GM23248 (cell line): ENCODE results near the gene TGM1. TPM values are rescaled to one million over a fixed set of nuclear protein-coding genes. Genes with fewer than 3 reads are reported as not detected.
A peak's percentile ranks its signal among the peaks of the same experiment; 100 is the strongest.

Experiments used
- DNase-seq: peaks from one replicate; pipeline ENCODE4 v3.0.0-alpha.2; 2015
- H2AFZ ChIP-seq: fragments of 200-600 bp; sonication (generic); 2 replicates; pipeline ENCODE4 v1.6.1; 2016; ENCODE audit warnings: antibody characterized with exemption
- H3F3A ChIP-seq: fragments of 200-600 bp; sonication (generic); 2 replicates; pipeline ENCODE4 v1.6.1; 2016; ENCODE audit warnings: mild to moderate bottlenecking, antibody characterized with exemption, mixed run types; ENCODE audit not compliant: insufficient read depth
- H3K27ac ChIP-seq: fragments of 200-600 bp; sonication (generic); 2 replicates; pipeline ENCODE4 v1.5.1; 2016; ENCODE audit warnings: mild to moderate bottlenecking
- H3K27me3 ChIP-seq: fragments of 200-600 bp; sonication (generic); replicated peaks from 2 replicates; pipeline ENCODE4 v1.6.1; 2016; ENCODE audit warnings: mild to moderate bottlenecking; ENCODE audit not compliant: insufficient read depth
- H3K36me3 ChIP-seq: fragments of 200-600 bp; sonication (generic); 2 replicates; pipeline ENCODE4 v1.6.1; 2016; ENCODE audit warnings: low read depth, mild to moderate bottlenecking
- H3K4me1 ChIP-seq: fragments of 200-600 bp; sonication (generic); 2 replicates; pipeline ENCODE4 v1.6.1; 2016; ENCODE audit warnings: mild to moderate bottlenecking; ENCODE audit not compliant: insufficient read depth
- H3K4me2 ChIP-seq: fragments of 200-600 bp; sonication (generic); one replicate; pipeline ENCODE4 v1.6.1; 2016; ENCODE audit warnings: mild to moderate bottlenecking; ENCODE audit not compliant: unreplicated experiment
- H3K4me3 ChIP-seq: fragments of 200-600 bp; sonication (generic); 2 replicates; pipeline ENCODE4 v1.5.1; 2016; ENCODE audit warnings: mild to moderate bottlenecking
- H3K79me2 ChIP-seq: fragments of 200-600 bp; sonication (generic); 2 replicates; pipeline ENCODE4 v1.6.1; 2016; ENCODE audit warnings: mild to moderate bottlenecking; ENCODE audit not compliant: insufficient read depth
- H3K9ac ChIP-seq: fragments of 200-600 bp; sonication (generic); 2 replicates; pipeline ENCODE4 v1.6.1; 2016; ENCODE audit warnings: mild to moderate bottlenecking
- H3K9me2 ChIP-seq: fragments of 200-600 bp; sonication (generic); 2 replicates; pipeline ENCODE4 v1.6.1; 2016; ENCODE audit warnings: mixed run types, mild to moderate bottlenecking, moderate library complexity; ENCODE audit not compliant: insufficient read depth
- H3K9me3 ChIP-seq: fragments of 200-600 bp; sonication (generic); one replicate; pipeline ENCODE4 v1.6.1; 2017; ENCODE audit warnings: low read depth
- H4K20me1 ChIP-seq: fragments of 200-600 bp; sonication (generic); 2 replicates; pipeline ENCODE4 v1.6.0; 2016; ENCODE audit not compliant: insufficient read depth
- EZH2 ChIP-seq: fragments of 200-600 bp; sonication (generic); IDR thresholded peaks from 2 replicates; pipeline ENCODE4 v1.6.1; 2018; ENCODE audit warnings: antibody characterized with exemption, mild to moderate bottlenecking; ENCODE audit not compliant: insufficient read depth, poor library complexity, severe bottlenecking
- EZH2phosphoT487 ChIP-seq: fragments of 200-600 bp; sonication (generic); IDR thresholded peaks from 2 replicates; pipeline ENCODE4 v1.6.1; 2018; ENCODE audit warnings: antibody characterized with exemption, moderate library complexity, mild to moderate bottlenecking, low read depth; ENCODE audit not compliant: insufficient read depth
- WGBS, 2 experiments: methylation state at CpG; one replicate each; pipeline ENCODE4 v1.1.6; 2015 to 2017; ENCODE audit warnings: low lambda C conversion rate in 2 of 2, low coverage in 1 of 2; ENCODE audit errors: missing lambda C conversion rate in 2 of 2; 5-methylcytosine and 5-hydroxymethylcytosine counted together
- in situ Hi-C: fragments of 300-500 bp; cut with MboI; formaldehyde crosslinking; loops from 2 replicates; pipeline ENCODE4 v1.15.0; 2020
- polyA plus RNA-seq: library from polyadenylated mRNA; unstranded; fragments of >200 nt; fragmentation: Nextera tagmentation; extraction: Ambion mirVana; gene quantifications from 2 replicates; pipeline ENCODE4 v1.2.1, GENCODE V29; 2016
- total RNA-seq: library from RNA; depleted of rRNA; stranded (reverse); fragments of >200 nt; shearing (Covaris generic); gene quantifications from 2 replicates; pipeline ENCODE4 v1.2.3, GENCODE V29; 2014

Gene TGM1
- total and polyA plus RNA-seq, 2 experiments from 2014 or later = 0.34 to 1.3 TPM

GRCh38 chr14:24282736-24283135, 19.8 kb upstream of the TGM1 start:
- in situ Hi-C loops = no loop called here
- H2AFZ ChIP-seq = no peak overlapping the region
- TF ChIP-seq EZH2phosphoT487 (no peak), EZH2 (no peak)
- no peaks in the 10 kb centered on the region for H3F3A ChIP-seq
- no peaks in the 10 kb centered on the region for H3K36me3 ChIP-seq
- H3K9me2 ChIP-seq = no peaks in the 10 kb centered on the region
- H3K79me2 ChIP-seq = no peaks in the 10 kb centered on the region
- no peak overlapping the region for H3K4me2 ChIP-seq
- no peak for DNase-seq
- H3K9ac ChIP-seq = no peak overlapping the region
- H3K9me3 ChIP-seq = no peaks in the 10 kb centered on the region
- H3K4me3 ChIP-seq = no peak overlapping the region
- no peaks in the 10 kb centered on the region for H3K27me3 ChIP-seq
- no peak overlapping the region for H3K27ac ChIP-seq
- H3K4me1 ChIP-seq = peaks cover 16% of the 10 kb centered on the region; the same call in 1 of the 2 replicates
- H4K20me1 ChIP-seq = no peaks in the 10 kb centered on the region
- whole genome bisulfite sequencing, 2 experiments = 67 to 75% methylated on average over 3 of the region's 3 CpGs

- DNase-seq = no peak
- H4K20me1 ChIP-seq = no peaks in the 10 kb centered on the region
- H3K9ac ChIP-seq = no peak overlapping the region
- TF ChIP-seq EZH2 (no peak), EZH2phosphoT487 (no peak)
- no peaks in the 10 kb centered on the region for H3K9me2 ChIP-seq
- no peaks in the 10 kb centered on the region for H3K36me3 ChIP-seq
- H3K9me3 ChIP-seq = no peaks in the 10 kb centered on the region
- peaks cover 16% of the 10 kb centered on the region; the same call in 1 of the 2 replicates for H3K4me1 ChIP-seq
- no peak overlapping the region for H3K4me2 ChIP-seq
- in situ Hi-C loops = no loop called here
- H2AFZ ChIP-seq = no peak overlapping the region
- no peak overlapping the region for H3K27ac ChIP-seq
- H3K27me3 ChIP-seq = no peaks in the 10 kb centered on the region
- H3F3A ChIP-seq = no peaks in the 10 kb centered on the region
- no peak overlapping the region for H3K4me3 ChIP-seq
- WGBS, 2 experiments = 75 to 81% methylated on average over 7 of the region's 7 CpGs
- H3K79me2 ChIP-seq = no peaks in the 10 kb centered on the region
Observed at GRCh38 chr14:24281636-24282035, 18.7 kb upstream of the TGM1 start.

- Histone ChIP-seq H3K79me2 (no peaks in the 10 kb centered on the region), H3K27ac (no peak overlapping the region), H3K9me3 (no peaks in the 10 kb centered on the region), H3K4me3 (no peak overlapping the region), H3K9me2 (no peaks in the 10 kb centered on the region), H3K9ac (no peak overlapping the region), H3K36me3 (no peaks in the 10 kb centered on the region), H3F3A (no peaks in the 10 kb centered on the region), H4K20me1 (no peaks in the 10 kb centered on the region), H3K4me2 (no peak overlapping the region), H3K4me1 (peaks cover 16% of the 10 kb centered on the region; the same call in 1 of the 2 replicates), H3K27me3 (no peaks in the 10 kb centered on the region), H2AFZ (no peak overlapping the region)
- in situ Hi-C loops = no loop called here
- WGBS, 2 experiments = 44 to 52% methylated on average over 6 of the region's 6 CpGs
- DNase-seq = peak; percentile 56
- no peak for TF ChIP-seq EZH2phosphoT487
- no peak for TF ChIP-seq EZH2
Observed at GRCh38 chr14:24280797-24281460, 18.0 kb upstream of the TGM1 start.

GRCh38 chr14:24279301-24280186, 16.6 kb upstream of the TGM1 start:
- Histone ChIP-seq H2AFZ (0 out of 2 replicates have a peak overlapping the region, but pooled peaks have one; percentile 9), H3K4me3 (no peak overlapping the region), H3K9ac (no peak overlapping the region), H3K9me2 (no peaks in the 10 kb centered on the region), H3K9me3 (no peaks in the 10 kb centered on the region), H3K79me2 (no peaks in the 10 kb centered on the region), H3F3A (no peaks in the 10 kb centered on the region), H3K27ac (no peak overlapping the region), H4K20me1 (no peaks in the 10 kb centered on the region), H3K36me3 (no peaks in the 10 kb centered on the region), H3K4me2 (no peak overlapping the region), H3K4me1 (peaks cover 16% of the 10 kb centered on the region; the same call in 1 of the 2 replicates), H3K27me3 (no peaks in the 10 kb centered on the region)
- DNase-seq = peak; percentile 51
- WGBS, 2 experiments = 58 to 60% methylated on average over 11 of the region's 11 CpGs
- no peak for TF ChIP-seq EZH2
- no peak for TF ChIP-seq EZH2phosphoT487
- in situ Hi-C loops = no loop called here
